Tibial nerve (tissue), 4 donors: Measurements from ENCODE around the gene VEGFA.

ENCODE experiments used
- CTCF ChIP-seq, 5 experiments: fragments of 200-600 bp in 3 of 5; fragments of 450-650 bp in 2 of 5; sonication (generic) in 3 of 5; IDR thresholded peaks; one replicate each; pipeline ENCODE4 v1.5.1; 2016 to 2019; ENCODE audit warnings: antibody characterized with exemption in 5 of 5, mild to moderate bottlenecking in 3 of 5, moderate library complexity in 2 of 5
- EP300 ChIP-seq, 2 donors: sonication (generic); formaldehyde crosslinking; IDR thresholded peaks; one replicate each; pipeline ENCODE4 v1.6.1; 2017; ENCODE audit warnings: antibody characterized with exemption in 2 of 2, mild to moderate bottlenecking in 1 of 2

- no peak for TF ChIP-seq CTCF (IDR thresholded peaks at IDR 0.05)
- no peak for TF ChIP-seq EP300 (IDR thresholded peaks at IDR 0.05)
Measured at GRCh38 chr6:43736211-43736786, 33.7 kb upstream of the VEGFA start.
